Measurements from ENCODE around the gene PCBP3. TPM values are rescaled to one million over a fixed set of nuclear protein-coding genes. Genes with fewer than 3 reads are reported as not detected.

The PCBP3 gene
- total and polyA plus RNA-seq, 2 of the 8 experiments (the other 6 are each of a cell fraction or from before 2014, with no cell fraction given) = 3.5 to 6.3 TPM

GRCh38 chr21:45965084-45965809, 321.7 kb downstream of the PCBP3 start (continued):
- TF ChIP-seq TBP (IDR thresholded peaks at IDR 0.05; ENCODE audit: low read depth, low read length) (no peak), FOSL1 (IDR thresholded peaks at IDR 0.05; ENCODE audit: insufficient read depth, low read depth, low read length) (no peak), SIN3A (conservative IDR thresholded peaks at IDR 0.05 in 1 of 2, IDR thresholded peaks at IDR 0.05 in 1 of 2; ENCODE audit: low read depth in 1 of 2, low read length in 2 of 2) (no peak)
